Activated CD8-positive, alpha-beta memory T cell treated with anti-CD3 and anti-CD28 coated beads, Interleukin-2, amount 10 ng/mL, durations not matched to agents 7 days and 5 days (primary cell): ENCODE measurements around the gene AADACL3. TPM values are rescaled to one million over a fixed set of nuclear protein-coding genes. Genes with fewer than 3 reads are reported as not detected.

Experiments
- total RNA-seq, 2 experiments: library from RNA; stranded (reverse); gene quantifications; one replicate each; pipeline ENCODE4 v1.2.3, GENCODE V29; 2021

Gene AADACL3
- total RNA-seq, 2 experiments from 2014 or later, result not detected

Other genes starting within 250 kb of the AADACL3 start
- 10 to 100 TPM; 20.8 to 60.4 TPM for gene DHRS3, start 97.9 kb upstream of the AADACL3 start, total RNA-seq
- not detected for gene AADACL4, start 72.0 kb upstream of the AADACL3 start, total RNA-seq
- gene CFAP107, start 30.1 kb downstream of the AADACL3 start, total RNA-seq, result not detected
- gene PRAMEF12, start 57.6 kb downstream of the AADACL3 start, total RNA-seq, result not detected
- gene PRAMEF1, start 75.3 kb downstream of the AADACL3 start, total RNA-seq, result not detected
- not detected for gene PRAMEF11, start 115.3 kb downstream of the AADACL3 start, total RNA-seq
- gene HNRNPCL1, start 132.6 kb downstream of the AADACL3 start, total RNA-seq, result not detected
- gene PRAMEF2, start 141.0 kb downstream of the AADACL3 start, total RNA-seq, result not detected
- not detected for gene PRAMEF4, start 170.1 kb downstream of the AADACL3 start, total RNA-seq
- not detected for gene PRAMEF10, start 182.2 kb downstream of the AADACL3 start, total RNA-seq
- not detected for gene PRAMEF7, start 200.5 kb downstream of the AADACL3 start, total RNA-seq
- not detected for gene PRAMEF6, start 231.5 kb downstream of the AADACL3 start, total RNA-seq